NCI-H2227 (cell line): ENCODE data around the gene ZNF526.
A peak's percentile ranks its signal among the peaks of the same experiment; 100 is the strongest.

ENCODE experiments used
- DNase-seq: peaks from one replicate; lab custom pipeline; 2025; ENCODE audit not compliant: unreplicated experiment; lab: John Stamatoyannopoulos, UW

ZNF526 gene, protein sequence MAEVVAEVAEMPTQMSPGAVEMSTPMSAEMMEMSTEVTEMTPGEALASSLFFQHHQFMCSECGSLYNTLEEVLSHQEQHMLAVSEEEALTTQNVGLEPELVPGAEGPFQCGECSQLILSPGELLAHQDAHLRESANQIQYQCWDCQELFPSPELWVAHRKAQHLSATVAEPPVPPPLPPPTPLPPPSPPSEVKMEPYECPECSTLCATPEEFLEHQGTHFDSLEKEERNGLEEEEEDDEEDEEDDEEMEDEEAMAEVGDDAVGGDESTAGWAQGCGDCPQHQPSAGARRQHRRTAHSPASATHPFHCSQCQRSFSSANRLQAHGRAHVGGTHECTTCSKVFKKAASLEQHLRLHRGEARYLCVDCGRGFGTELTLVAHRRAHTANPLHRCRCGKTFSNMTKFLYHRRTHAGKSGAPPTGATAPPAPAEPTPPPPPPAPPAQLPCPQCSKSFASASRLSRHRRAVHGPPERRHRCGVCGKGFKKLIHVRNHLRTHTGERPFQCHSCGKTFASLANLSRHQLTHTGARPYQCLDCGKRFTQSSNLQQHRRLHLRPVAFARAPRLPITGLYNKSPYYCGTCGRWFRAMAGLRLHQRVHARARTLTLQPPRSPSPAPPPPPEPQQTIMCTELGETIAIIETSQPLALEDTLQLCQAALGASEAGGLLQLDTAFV

GRCh38 chr19:42219812-42220750, at the start of gene ZNF526:
Gene ZNF526 (plus strand): TSS chr19:42220312. CDS start chr19:42224404, 4,092 bp downstream.
- DNase-seq, result peak; percentile 100

DNA sequence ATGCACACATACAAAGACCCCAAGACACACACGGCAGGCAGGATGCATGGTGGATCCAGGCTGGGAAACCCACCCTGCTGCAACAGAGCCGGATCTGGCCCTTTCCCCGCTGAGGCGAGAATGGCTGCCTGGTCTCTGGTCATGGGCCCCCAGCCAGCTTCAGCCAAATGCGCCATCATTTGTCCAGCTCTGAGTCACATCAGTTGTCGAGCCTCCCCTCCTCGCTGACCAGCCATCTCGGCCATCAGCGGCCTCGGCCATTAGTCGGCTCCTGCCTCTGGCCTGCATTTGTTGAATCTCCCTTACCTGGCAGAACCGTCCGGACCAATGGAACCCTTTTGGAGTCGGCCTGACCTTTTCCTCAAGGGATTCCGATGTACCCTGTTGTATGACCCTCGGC, 49.4 kb upstream of the ZNF526 start:
- DNase-seq, result no peak

DNA sequence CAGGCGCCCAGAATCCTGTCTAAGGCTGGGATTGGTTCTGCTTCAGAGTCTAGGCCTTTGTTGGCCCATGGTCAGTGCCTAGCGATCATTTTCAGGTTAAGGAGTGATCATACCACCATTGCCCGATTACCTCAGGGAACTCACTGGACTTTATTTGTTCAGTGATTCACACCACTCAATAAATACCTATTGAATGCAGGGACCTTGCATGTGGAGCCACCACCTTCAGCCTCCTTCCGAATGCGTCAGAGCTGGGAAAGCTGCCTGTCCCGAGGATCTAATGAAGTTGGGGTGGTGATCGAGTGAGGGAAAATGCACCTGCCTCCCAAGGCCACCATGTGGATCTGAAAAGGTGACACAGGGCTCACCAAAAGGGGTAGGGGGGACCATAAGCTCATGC, 47.9 kb upstream of the ZNF526 start:
- DNase-seq, result no peak

DNA sequence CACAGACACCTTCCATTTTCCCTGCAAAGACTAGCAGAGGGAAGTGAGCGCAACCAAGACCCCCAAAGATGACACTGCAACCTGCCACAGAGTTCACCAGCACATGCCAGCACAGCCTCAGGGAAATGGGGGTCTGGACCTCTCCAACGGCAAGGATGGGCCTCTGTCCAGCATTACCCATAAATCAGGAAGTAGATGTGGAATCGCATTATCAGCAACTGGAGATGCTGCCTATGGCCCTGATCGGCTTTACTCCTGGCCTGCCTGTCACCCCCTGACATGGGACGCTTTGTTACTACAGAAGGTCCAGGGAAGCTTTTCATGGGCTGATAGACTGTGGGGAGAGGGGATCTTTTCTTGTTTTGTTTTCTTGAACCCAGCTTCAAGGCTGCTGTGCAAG, 46.4 kb upstream of the ZNF526 start:
- no peak for DNase-seq

GRCh38 chr19:42174188-42174587, 45.9 kb upstream of the ZNF526 start:
- DNase-seq, result no peak

- peak; percentile 87 for DNase-seq
These were observed 45.0 kb upstream of the ZNF526 start for GRCh38 chr19:42174958-42175734.

GRCh38 chr19:42175952-42176648, 44.0 kb upstream of the ZNF526 start:
- DNase-seq, result peak; percentile 67

- no peak for DNase-seq
These were observed 43.5 kb upstream of the ZNF526 start for GRCh38 chr19:42176649-42176989.

GRCh38 chr19:42176990-42177685, 43.0 kb upstream of the ZNF526 start:
- peak; percentile 100 for DNase-seq

GRCh38 chr19:42177686-42178019, 42.5 kb upstream of the ZNF526 start:
- no peak for DNase-seq

DNA sequence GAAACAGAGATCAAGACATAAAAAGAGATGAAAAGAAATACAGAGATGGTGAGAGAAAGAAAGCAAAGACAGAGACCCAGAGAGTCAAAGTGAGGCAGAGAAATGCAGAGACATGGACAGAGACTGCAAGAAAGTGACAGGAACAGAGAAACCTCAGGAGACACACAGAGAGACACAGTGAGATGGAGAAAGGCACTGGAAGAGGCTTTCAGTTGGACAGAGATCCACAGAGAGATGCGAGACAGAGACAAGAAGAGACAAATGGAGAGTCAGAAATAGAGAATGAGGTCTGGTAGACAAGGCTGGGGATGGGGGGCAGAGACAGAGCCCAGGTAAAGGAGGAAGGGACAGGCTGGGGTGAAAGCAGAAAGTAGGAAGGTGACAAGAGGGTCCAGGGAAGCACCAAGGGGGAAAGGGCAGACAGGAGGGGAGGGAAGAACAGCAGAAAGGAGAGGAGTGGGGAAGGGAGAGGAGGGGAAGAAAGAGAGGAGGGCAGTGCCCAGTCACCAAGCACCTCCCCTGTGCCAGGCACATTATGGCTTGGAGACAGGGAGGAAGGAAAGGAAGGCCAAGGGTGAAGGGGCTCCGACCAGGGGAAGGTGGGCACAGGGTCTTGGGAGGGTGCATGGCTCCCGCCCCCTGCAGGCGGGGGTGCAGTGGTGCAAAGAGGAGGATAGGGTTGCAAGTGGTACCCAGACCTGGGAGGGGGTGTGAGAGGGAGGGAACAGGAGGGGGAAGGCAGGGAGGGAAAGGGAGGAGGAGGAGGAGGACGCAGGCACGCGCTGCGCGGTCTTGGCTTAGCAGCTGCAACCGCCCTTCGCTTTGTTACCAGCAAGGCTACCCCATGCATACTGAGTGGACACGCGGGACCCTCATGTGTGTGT, 41.1 kb upstream of the ZNF526 start:
- DNase-seq, result peak; percentile 87

DNA sequence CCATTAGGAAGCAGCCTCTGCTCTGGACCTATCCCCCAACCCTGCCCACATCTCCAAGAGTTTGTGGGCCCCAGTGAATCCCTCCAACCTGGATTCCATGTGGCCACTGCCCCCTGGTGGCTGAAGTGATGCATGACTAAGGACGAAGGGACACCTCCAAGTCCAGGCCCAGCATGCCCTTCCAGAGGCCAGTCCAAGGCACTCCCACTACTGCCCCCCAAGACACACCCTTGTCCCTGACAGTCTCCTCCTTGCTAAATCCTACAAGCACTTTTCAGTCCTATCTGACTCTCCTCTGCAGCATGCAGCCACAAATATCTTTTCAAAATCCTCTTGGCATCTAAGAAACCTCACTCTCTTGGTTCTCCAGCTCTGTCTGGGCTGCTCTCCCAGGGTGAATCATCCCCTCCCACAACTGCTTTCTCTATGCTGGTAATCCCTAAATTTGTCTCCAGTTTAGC, 35.7 kb upstream of the ZNF526 start:
- peak; percentile 98 for DNase-seq

DNA sequence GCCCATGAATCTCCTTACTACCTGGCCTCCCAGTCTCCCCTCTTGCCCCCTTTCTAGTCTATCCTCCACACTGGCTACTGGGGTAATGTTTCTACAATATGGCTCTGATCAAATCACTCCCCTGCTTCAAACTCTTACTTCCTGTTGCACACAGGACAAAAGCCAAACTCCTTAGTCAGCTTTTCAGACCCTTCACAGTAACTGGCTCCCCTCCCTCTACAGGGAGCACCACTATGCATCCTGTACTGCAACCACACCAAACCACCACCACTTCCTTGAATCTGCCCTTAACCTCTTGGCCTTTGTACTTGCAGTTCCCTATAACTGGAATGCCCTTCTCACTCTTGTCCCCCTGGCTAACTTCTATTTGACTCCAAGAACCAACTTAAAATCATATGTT, 34.8 kb upstream of the ZNF526 start:
- DNase-seq, result no peak

DNA sequence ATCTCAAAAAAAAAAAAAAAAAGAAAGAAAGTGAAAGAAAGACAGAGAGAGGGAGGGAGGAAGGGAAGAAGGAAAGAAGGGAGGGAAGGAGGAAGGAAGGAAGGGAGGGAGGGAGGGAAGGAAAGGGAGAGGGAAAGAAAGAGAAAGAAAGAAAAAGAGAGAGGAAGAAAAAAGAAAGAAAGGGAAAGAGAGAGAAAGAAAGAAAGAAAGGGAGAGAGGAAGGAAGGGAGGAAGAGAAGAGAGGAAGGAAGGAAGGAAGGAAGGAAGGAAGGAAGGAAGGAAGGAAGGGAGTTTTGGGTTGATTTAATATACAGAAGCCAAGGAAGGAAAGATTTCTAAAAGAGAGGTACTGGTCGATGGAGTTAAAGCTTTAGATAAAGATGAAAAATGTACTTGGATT, 31.4 kb upstream of the ZNF526 start:
- no peak for DNase-seq

- no peak for DNase-seq
These were observed 31.0 kb upstream of the ZNF526 start for GRCh38 chr19:42189133-42189532.

DNA sequence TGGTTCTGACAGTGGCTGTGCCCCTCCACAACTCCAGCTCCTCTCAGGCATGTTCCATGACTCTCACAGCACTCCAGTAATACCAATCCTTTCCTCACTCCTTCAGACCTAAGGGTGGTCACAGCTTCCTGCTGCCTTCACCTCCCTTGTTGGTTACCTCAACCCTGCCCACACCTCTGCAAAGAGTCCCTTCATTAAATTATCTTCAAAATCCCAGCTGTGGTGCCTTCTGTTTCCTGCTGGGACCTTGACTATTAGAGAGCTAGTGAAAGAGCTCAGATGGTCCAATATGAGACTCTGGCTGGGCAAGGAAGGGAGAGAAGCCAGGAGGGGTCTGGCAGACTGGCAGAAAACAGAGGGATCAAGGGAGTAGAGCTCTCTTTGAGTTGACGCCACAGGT, 28.8 kb upstream of the ZNF526 start:
- DNase-seq, result no peak

GRCh38 chr19:42191855-42192254, 28.3 kb upstream of the ZNF526 start:
- DNase-seq, result no peak

- no peak for DNase-seq
These were observed 26.8 kb upstream of the ZNF526 start for GRCh38 chr19:42193294-42193693.

- DNase-seq, result no peak
These were observed 26.4 kb upstream of the ZNF526 start for GRCh38 chr19:42193706-42194105.
